ENCODE measurements around the gene B3GNT9.

DNA sequence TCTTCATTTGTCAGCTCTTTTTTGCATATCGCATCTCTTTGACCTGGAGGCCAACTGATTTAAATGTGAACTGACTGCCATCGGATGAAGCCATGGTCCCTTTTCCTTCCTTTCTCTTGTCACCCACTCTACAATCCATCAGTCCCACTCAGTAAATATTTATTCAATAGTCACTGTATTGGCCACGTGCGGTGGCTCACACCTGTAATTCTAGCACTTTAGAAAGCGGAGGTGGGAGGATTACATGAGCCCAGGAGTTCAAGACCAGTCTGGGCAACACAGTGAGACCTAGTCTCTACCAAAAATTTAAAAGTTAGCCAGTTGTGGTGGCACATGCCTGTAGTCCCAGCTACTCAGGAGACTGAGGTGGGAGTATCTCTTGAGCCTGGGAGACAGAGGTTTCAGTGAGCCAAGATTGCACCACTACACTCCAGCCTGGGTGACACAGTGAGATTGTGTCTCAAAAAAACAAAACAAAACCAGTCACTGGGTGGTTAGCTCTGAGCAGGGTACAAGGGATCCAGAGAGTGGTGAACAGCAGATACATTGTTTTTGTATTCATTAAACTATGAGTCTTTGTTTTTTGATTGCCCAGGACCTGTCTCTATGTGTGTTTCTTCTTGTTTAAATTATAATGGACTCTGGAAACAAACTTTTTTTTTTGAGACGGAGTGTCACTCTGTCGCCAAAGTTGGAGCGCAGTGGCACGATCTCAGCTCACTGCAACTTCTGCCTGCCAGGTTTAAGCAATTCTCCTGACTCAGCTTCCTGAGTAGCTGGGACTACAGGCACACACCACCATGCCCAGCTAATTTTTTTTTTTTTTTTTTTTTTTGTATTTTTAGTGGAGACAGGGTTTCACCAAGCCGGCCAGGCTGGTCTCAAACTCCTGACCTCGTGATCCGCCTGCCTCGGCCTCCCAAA is 34.1 kb downstream of the B3GNT9 start:
- TF ChIP-seq, protein P1, sequence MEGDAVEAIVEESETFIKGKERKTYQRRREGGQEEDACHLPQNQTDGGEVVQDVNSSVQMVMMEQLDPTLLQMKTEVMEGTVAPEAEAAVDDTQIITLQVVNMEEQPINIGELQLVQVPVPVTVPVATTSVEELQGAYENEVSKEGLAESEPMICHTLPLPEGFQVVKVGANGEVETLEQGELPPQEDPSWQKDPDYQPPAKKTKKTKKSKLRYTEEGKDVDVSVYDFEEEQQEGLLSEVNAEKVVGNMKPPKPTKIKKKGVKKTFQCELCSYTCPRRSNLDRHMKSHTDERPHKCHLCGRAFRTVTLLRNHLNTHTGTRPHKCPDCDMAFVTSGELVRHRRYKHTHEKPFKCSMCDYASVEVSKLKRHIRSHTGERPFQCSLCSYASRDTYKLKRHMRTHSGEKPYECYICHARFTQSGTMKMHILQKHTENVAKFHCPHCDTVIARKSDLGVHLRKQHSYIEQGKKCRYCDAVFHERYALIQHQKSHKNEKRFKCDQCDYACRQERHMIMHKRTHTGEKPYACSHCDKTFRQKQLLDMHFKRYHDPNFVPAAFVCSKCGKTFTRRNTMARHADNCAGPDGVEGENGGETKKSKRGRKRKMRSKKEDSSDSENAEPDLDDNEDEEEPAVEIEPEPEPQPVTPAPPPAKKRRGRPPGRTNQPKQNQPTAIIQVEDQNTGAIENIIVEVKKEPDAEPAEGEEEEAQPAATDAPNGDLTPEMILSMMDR (conservative IDR thresholded peaks at IDR 0.05 in 1 of 2, IDR thresholded peaks at IDR 0.05 in 1 of 2; ENCODE audit: extremely low read depth in 1 of 2, insufficient read depth in 1 of 2, low read depth in 1 of 2, low read length in 2 of 2) = no peak
- no peak for TF ChIP-seq EZH2 (IDR thresholded peaks at IDR 0.05; ENCODE audit: borderline replicate concordance, low read length)

Measured in mammary epithelial cell (primary cell).